ENCODE results near the gene ZFYVE16. TPM values are rescaled to one million over a fixed set of nuclear protein-coding genes. Genes with fewer than 3 reads are reported as not detected.

The ZFYVE16 gene
- total and polyA plus RNA-seq, 5 experiments from 2014 or later = 1.7 to 27.0 (median 4.1) TPM

- ATAC-seq = no peak
- peaks cover 0 to 7% (median under 1%) of the 10 kb centered on the region in 4 donors for H3K4me1 Mint-ChIP-seq
- POLR2A ChIA-PET = no interaction called here
These were observed 97.0 kb downstream of the ZFYVE16 start for GRCh38 chr5:80504833-80505232.

GRCh38 chr5:80507663-80508062 is 99.8 kb downstream of the ZFYVE16 start:
- H3K27ac Mint-ChIP-seq = no peak overlapping the region
- ATAC-seq (no peak), DNase-seq (no peak)
- no peaks in the 10 kb centered on the region for H3K36me3 Mint-ChIP-seq
- POLR2A ChIA-PET = no interaction called here
- H3K4me1 Mint-ChIP-seq = peaks cover 0 to 7% (median under 1%) of the 10 kb centered on the region in 4 donors
- H3K4me3 Mint-ChIP-seq = no peak overlapping the region
- no peaks in the 10 kb centered on the region for H3K27me3 Mint-ChIP-seq
- no peaks in the 10 kb centered on the region for H3K9me3 Mint-ChIP-seq

More at GRCh38 chr5:80504833-80505232, 97.0 kb downstream of the ZFYVE16 start:
- DNase-seq = no peak
- Mint-ChIP-seq H3K36me3 (no peaks in the 10 kb centered on the region), H3K27me3 (no peaks in the 10 kb centered on the region), H3K27ac (no peak overlapping the region), H3K9me3 (peaks cover 0 to 3% (median 0%) of the 10 kb centered on the region in 9 donors), H3K4me3 (no peak overlapping the region)

GRCh38 chr5:80508844-80509243 is 101.0 kb downstream of the ZFYVE16 start:
- POLR2A ChIA-PET = interaction anchor here (0.7 kb wide), 1 partner anchor 24 kb away, joined by 3 read pairs; no protein-coding TSS in a partner anchor
- Mint-ChIP-seq H3K4me1 (peaks cover 0 to 6% (median under 1%) of the 10 kb centered on the region in 4 donors), H3K9me3 (no peaks in the 10 kb centered on the region), H3K27me3 (no peaks in the 10 kb centered on the region), H3K27ac (no peak overlapping the region), H3K4me3 (no peak overlapping the region), H3K36me3 (peaks cover 0 to 3% (median 0%) of the 10 kb centered on the region in 3 donors)
- ATAC-seq (no peak), DNase-seq (no peak)

GRCh38 chr5:80509362-80509761 is 101.5 kb downstream of the ZFYVE16 start:
- Mint-ChIP-seq H3K27me3 (no peaks in the 10 kb centered on the region), H3K4me1 (peaks cover 0 to 2% (median 0%) of the 10 kb centered on the region in 4 donors), H3K9me3 (no peaks in the 10 kb centered on the region), H3K27ac (no peak overlapping the region), H3K4me3 (no peak overlapping the region), H3K36me3 (peaks cover 0 to 3% (median 0%) of the 10 kb centered on the region in 3 donors)
- ATAC-seq = no peak
- POLR2A ChIA-PET = no interaction called here
- DNase-seq = no peak

- DNase-seq = no peak
- no peak overlapping the region for H3K4me3 Mint-ChIP-seq
- no peaks in the 10 kb centered on the region for H3K27me3 Mint-ChIP-seq
These were observed 109.0 kb downstream of the ZFYVE16 start for GRCh38 chr5:80516826-80517225.

More at GRCh38 chr5:80516826-80517225, 109.0 kb downstream of the ZFYVE16 start:
- Mint-ChIP-seq H3K4me1 (no peaks in the 10 kb centered on the region), H3K27ac (no peak overlapping the region), H3K36me3 (peaks cover 0 to 3% (median 0%) of the 10 kb centered on the region in 3 donors), H3K9me3 (no peaks in the 10 kb centered on the region)
- POLR2A ChIA-PET = no interaction called here
- no peak for ATAC-seq

Other genes starting within 250 kb of the ZFYVE16 start
- 100 to 1,000 TPM; 182 to 186 TPM for gene SERINC5, start 152.0 kb upstream of the ZFYVE16 start, total RNA-seq
- gene SERINC5, start 152.0 kb upstream of the ZFYVE16 start, polyA plus RNA-seq = 10 to 100 TPM; 21.8 to 30.6 (median 24.1) TPM
- gene SPZ1, start 88.1 kb upstream of the ZFYVE16 start, total RNA-seq = not detected
- not detected for gene SPZ1, start 88.1 kb upstream of the ZFYVE16 start, polyA plus RNA-seq
- under 1 TPM; 0.26 to 0.82 TPM for gene FAM151B, start 80.0 kb downstream of the ZFYVE16 start, total RNA-seq
- under 1 TPM in 1 of 3 donors, not detected in 2; 0.57 TPM for gene FAM151B, start 80.0 kb downstream of the ZFYVE16 start, polyA plus RNA-seq
- gene ANKRD34B, start 162.2 kb downstream of the ZFYVE16 start, total RNA-seq = not detected
- not detected for gene ANKRD34B, start 162.2 kb downstream of the ZFYVE16 start, polyA plus RNA-seq
- gene MSH3, start 246.6 kb downstream of the ZFYVE16 start, total RNA-seq = 10 to 100 TPM; 15.5 to 16.3 TPM
- gene MSH3, start 246.6 kb downstream of the ZFYVE16 start, polyA plus RNA-seq = 10 to 100 TPM; 11.0 to 13.0 (median 12.5) TPM
- gene DHFR, start 246.9 kb downstream of the ZFYVE16 start, total RNA-seq = 10 to 100 TPM; 18.3 to 19.5 TPM
- 1 to 10 TPM in 1 of 3 donors, under 1 TPM in 2; 0.82 to 2.2 (median 0.93) TPM for gene DHFR, start 246.9 kb downstream of the ZFYVE16 start, polyA plus RNA-seq